ENCODE measurements around the gene MLH3.

DNA sequence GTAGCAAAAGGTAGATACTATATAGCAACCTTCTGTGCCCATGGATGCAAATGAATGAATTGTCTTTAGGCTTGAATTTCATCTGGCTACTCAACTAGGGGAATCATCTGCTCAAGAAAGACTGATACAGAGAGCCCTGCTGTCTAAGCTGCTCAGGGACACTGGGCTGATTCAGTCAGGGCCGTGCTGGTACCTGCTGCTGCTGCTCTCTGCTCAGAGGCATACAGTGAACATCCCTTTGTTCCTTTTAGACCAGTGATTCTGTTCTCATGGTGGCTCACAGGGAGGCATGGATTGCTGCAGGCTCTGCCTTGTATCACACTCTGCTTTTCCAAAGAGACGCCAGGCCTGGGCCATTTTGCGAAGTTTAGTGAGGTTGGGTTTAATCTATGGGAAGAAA lies 34.5 kb downstream of the MLH3 start:
- TF ChIP-seq POLR2AphosphoS5 (IDR thresholded peaks at IDR 0.05; ENCODE audit: borderline replicate concordance, low read depth, low read length) (no peak), EZH2 (IDR thresholded peaks at IDR 0.05) (no peak)

Measured in SK-N-MC (cell line).